Loucy (cell line): ENCODE results near the gene GDNF.

Experiments used
- H2AFZ ChIP-seq: fragments of 200-600 bp; sonication (generic); 2 replicates; pipeline ENCODE4 v1.6.0; 2016; ENCODE audit warnings: antibody characterized with exemption, mild to moderate bottlenecking, low read length, moderate library complexity
- H3F3A ChIP-seq: fragments of 200-600 bp; 2 replicates; pipeline ENCODE4 v1.6.0; 2016; ENCODE audit warnings: antibody characterized with exemption, low read depth, mild to moderate bottlenecking
- H3K27me3 ChIP-seq: fragments of 200-600 bp; sonication (generic); 2 replicates; pipeline ENCODE4 v1.6.1; 2014; ENCODE audit warnings: low read length, mild to moderate bottlenecking; ENCODE audit not compliant: insufficient read depth, poor library complexity, severe bottlenecking
- H3K36me3 ChIP-seq: fragments of 200-600 bp; sonication (generic); 2 replicates; pipeline ENCODE4 v1.6.1; 2016; ENCODE audit warnings: low read length; ENCODE audit not compliant: insufficient read depth
- H3K4me1 ChIP-seq: fragments of 200-600 bp; sonication (generic); 2 replicates; pipeline ENCODE4 v1.5.1; 2014; ENCODE audit warnings: low read length, mild to moderate bottlenecking; ENCODE audit not compliant: insufficient read depth, poor library complexity, severe bottlenecking
- H3K4me2 ChIP-seq: fragments of 200-600 bp; sonication (generic); 2 replicates; pipeline ENCODE4 v1.6.0; 2014; ENCODE audit warnings: antibody characterized with exemption, low read length, low read depth, mild to moderate bottlenecking; ENCODE audit not compliant: poor library complexity, severe bottlenecking
- H3K4me3 ChIP-seq: fragments of 200-600 bp; sonication (generic); 2 replicates; pipeline ENCODE4 v1.5.1; 2014; ENCODE audit warnings: low read length, mild to moderate bottlenecking, mixed read lengths; ENCODE audit not compliant: poor library complexity, severe bottlenecking
- H3K79me2 ChIP-seq: fragments of 200-600 bp; sonication (generic); 2 replicates; pipeline ENCODE4 v1.6.1; 2014; ENCODE audit warnings: low read length; ENCODE audit not compliant: insufficient read depth
- H3K9ac ChIP-seq: fragments of 200-600 bp; sonication (generic); 2 replicates; pipeline ENCODE4 v1.6.0; 2014; ENCODE audit warnings: mild to moderate bottlenecking, low read depth, low read length, moderate library complexity; ENCODE audit not compliant: poor library complexity, severe bottlenecking
- H3K9me2 ChIP-seq: fragments of 200-600 bp; sonication (generic); replicated peaks from 2 replicates; pipeline ENCODE4 v1.6.1; 2016; ENCODE audit warnings: low read depth, low read length, mixed read lengths
- H3K9me3 ChIP-seq: fragments of 200-600 bp; sonication (generic); 2 replicates; pipeline ENCODE4 v1.6.1; 2014; ENCODE audit warnings: mild to moderate bottlenecking, antibody characterized with exemption, low read length, low read depth; ENCODE audit not compliant: insufficient read depth
- H4K20me1 ChIP-seq: fragments of 200-600 bp; sonication (generic); 2 replicates; pipeline ENCODE4 v1.6.0; 2014; ENCODE audit warnings: antibody characterized with exemption, low read length, mild to moderate bottlenecking; ENCODE audit not compliant: insufficient read depth, poor library complexity, severe bottlenecking
- EZH2phosphoT487 ChIP-seq: fragments of 200-600 bp; IDR thresholded peaks from 2 replicates; pipeline ENCODE4 v1.6.1; 2018; ENCODE audit warnings: antibody characterized with exemption, mild to moderate bottlenecking, moderate library complexity, borderline replicate concordance
- TF ChIP-seq, protein P1 (sequence below): fragments of 200-600 bp; sonication (generic); conservative IDR thresholded peaks from 2 replicates; pipeline ENCODE4 v1.5.1; 2014; ENCODE audit warnings: mild to moderate bottlenecking, antibody characterized with exemption, low read length

Gene GDNF

DNA sequence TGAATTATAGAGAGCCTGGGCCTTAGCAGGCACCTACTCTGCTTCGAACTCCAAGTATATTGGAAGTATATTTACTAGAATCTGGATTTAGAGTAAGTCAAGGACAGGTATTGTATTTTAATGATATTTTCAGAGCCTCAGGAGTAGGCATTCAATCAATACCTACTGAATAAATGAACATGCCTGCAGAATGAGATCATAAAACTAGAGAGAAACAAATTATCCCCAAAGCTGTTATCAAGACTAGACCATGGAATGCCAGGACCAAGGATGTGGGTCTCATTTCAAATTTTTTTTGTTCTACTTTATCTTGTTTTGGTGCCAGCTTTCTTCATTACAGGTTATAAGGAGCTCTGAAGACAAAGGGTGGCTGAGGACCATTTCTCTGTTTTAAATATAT lies 66.0 kb downstream of the GDNF start:
- Histone ChIP-seq H2AFZ (no peak overlapping the region), H3K27me3 (no peaks in the 10 kb centered on the region), H3K79me2 (no peaks in the 10 kb centered on the region), H3K9me3 (peaks cover 4% of the 10 kb centered on the region; the same call in 1 of the 2 replicates), H3K9me2 (no peaks in the 10 kb centered on the region), H3K4me3 (no peak overlapping the region), H3K4me2 (no peak overlapping the region), H4K20me1 (no peaks in the 10 kb centered on the region), H3K9ac (no peak overlapping the region), H3K36me3 (no peaks in the 10 kb centered on the region), H3F3A (no peaks in the 10 kb centered on the region), H3K4me1 (no peaks in the 10 kb centered on the region)
- TF ChIP-seq EZH2phosphoT487, result no peak
- TF ChIP-seq, protein P1, sequence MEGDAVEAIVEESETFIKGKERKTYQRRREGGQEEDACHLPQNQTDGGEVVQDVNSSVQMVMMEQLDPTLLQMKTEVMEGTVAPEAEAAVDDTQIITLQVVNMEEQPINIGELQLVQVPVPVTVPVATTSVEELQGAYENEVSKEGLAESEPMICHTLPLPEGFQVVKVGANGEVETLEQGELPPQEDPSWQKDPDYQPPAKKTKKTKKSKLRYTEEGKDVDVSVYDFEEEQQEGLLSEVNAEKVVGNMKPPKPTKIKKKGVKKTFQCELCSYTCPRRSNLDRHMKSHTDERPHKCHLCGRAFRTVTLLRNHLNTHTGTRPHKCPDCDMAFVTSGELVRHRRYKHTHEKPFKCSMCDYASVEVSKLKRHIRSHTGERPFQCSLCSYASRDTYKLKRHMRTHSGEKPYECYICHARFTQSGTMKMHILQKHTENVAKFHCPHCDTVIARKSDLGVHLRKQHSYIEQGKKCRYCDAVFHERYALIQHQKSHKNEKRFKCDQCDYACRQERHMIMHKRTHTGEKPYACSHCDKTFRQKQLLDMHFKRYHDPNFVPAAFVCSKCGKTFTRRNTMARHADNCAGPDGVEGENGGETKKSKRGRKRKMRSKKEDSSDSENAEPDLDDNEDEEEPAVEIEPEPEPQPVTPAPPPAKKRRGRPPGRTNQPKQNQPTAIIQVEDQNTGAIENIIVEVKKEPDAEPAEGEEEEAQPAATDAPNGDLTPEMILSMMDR, result no peak

DNA sequence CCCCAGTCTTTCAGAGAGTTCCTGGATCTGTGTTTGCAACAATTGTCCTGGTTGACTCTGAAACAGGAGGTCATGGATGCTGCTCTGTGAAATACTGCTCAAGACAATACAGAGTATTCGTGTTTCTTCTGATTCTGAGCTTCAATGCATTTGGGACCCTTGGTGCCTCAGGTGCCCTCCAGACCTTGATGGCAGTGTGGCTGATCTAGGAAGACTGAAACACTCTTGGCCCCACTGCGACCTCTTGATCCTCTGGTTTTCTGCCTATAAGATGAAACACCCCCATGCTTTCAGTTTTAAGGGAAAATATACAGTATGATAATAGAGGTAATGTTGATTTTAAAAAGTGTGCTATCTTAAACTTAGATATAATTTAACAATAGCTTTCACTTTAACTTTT lies 67.6 kb downstream of the GDNF start:
- no peak overlapping the region for H3K9ac ChIP-seq
- no peak overlapping the region for H2AFZ ChIP-seq
- no peaks in the 10 kb centered on the region for H3K4me1 ChIP-seq
- H3K9me3 ChIP-seq, result peaks cover 4% of the 10 kb centered on the region; the same call in 1 of the 2 replicates
- no peaks in the 10 kb centered on the region for H3K79me2 ChIP-seq
- no peak overlapping the region for H3K4me2 ChIP-seq
- H3F3A ChIP-seq, result no peaks in the 10 kb centered on the region
- H3K4me3 ChIP-seq, result no peak overlapping the region
- no peaks in the 10 kb centered on the region for H3K27me3 ChIP-seq
- H3K36me3 ChIP-seq, result no peaks in the 10 kb centered on the region
- TF ChIP-seq EZH2phosphoT487, result no peak
- TF ChIP-seq, protein P1, result no peak
- no peaks in the 10 kb centered on the region for H4K20me1 ChIP-seq
- H3K9me2 ChIP-seq, result no peaks in the 10 kb centered on the region

DNA sequence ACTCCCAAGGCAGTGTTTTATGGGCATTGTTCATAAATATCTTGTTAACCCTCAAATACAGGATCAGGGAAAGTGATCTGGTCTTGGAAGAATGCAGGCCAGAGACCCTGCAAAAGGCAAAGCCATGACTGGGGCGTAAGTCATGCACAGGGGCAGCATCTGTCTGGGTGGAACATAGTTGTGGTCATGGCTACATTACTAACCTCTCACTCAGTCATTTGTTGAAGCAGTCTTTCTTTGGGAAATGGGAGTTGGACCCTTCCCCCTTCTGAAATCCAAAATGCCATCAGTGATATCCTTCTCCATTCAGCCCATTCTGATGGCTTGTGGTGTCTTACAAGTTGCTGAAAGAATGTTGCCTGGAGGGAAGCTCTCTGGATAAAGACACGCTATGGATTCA lies 68.1 kb downstream of the GDNF start:
- no peaks in the 10 kb centered on the region for H3K36me3 ChIP-seq
- H3K9me3 ChIP-seq, result peaks cover 4% of the 10 kb centered on the region; the same call in 1 of the 2 replicates
- H3K9ac ChIP-seq, result no peak overlapping the region
- TF ChIP-seq EZH2phosphoT487, result no peak
- TF ChIP-seq, protein P1, result no peak
- H3K79me2 ChIP-seq, result no peaks in the 10 kb centered on the region
- no peaks in the 10 kb centered on the region for H3K9me2 ChIP-seq
- H3K4me1 ChIP-seq, result no peaks in the 10 kb centered on the region
- H3K4me3 ChIP-seq, result no peak overlapping the region
- no peaks in the 10 kb centered on the region for H4K20me1 ChIP-seq
- H3F3A ChIP-seq, result no peaks in the 10 kb centered on the region
- H3K4me2 ChIP-seq, result no peak overlapping the region
- H3K27me3 ChIP-seq, result no peaks in the 10 kb centered on the region
- H2AFZ ChIP-seq, result no peak overlapping the region
